Psoas muscle (tissue), 8 donors: ENCODE results near the gene RXFP1. TPM values are rescaled to one million over a fixed set of nuclear protein-coding genes. Genes with fewer than 3 reads are reported as not detected.

Source experiments
- ATAC-seq, 4 donors: fragments of 200-7000 bp; cut with Tn5 transposase; one replicate each; pipeline ENCODE4 v1.9.1; 2020; ENCODE audit warnings: moderate library complexity in 3 of 4, mild to moderate bottlenecking in 2 of 4
- DNase-seq, 2 donors: peaks; one replicate each; pipeline ENCODE4 v3.0.0-alpha.2; 2020
- H3K27ac ChIP-seq: fragments of 200-600 bp; one replicate; pipeline ENCODE4 v1.8.0; 2022
- H3K27me3 ChIP-seq, 3 donors: fragments of 200-600 bp in 1 of 3; one replicate each; pipeline versions ENCODE4 v1.6.1 to v1.8.0; 2013 to 2022; ENCODE audit warnings: low read length in 2 of 3, mild to moderate bottlenecking in 2 of 3, moderate library complexity in 1 of 3; ENCODE audit not compliant: insufficient read depth in 3 of 3
- H3K36me3 ChIP-seq, 2 donors: fragments of 200-600 bp in 1 of 2; one replicate each; pipeline versions ENCODE4 v1.6.1 to v1.8.0; 2013 to 2022; ENCODE audit warnings: low read depth in 1 of 2, mild to moderate bottlenecking in 1 of 2, moderate library complexity in 1 of 2; ENCODE audit not compliant: insufficient read depth in 1 of 2
- H3K4me1 ChIP-seq: fragments of 200-600 bp; one replicate; pipeline ENCODE4 v1.8.0; 2022
- H3K4me3 ChIP-seq: fragments of 200-600 bp; one replicate; pipeline ENCODE4 v1.8.0; 2022; ENCODE audit warnings: mild to moderate bottlenecking
- H3K9me3 ChIP-seq: fragments of 200-600 bp; one replicate; pipeline ENCODE4 v1.8.0; 2022
- WGBS, 3 donors: extraction: QIAGEN DNeasy Blood & Tissue Kit; methylation state at CpG; one replicate each; pipeline versions ENCODE4 v1.1.6 to v1.1.7; 2013; 5-methylcytosine and 5-hydroxymethylcytosine counted together
- intact Hi-C, 2 donors: fragments of 100-400 bp; cut with DNase I; formaldehyde crosslinking; loops; one replicate each; pipeline versions ENCODE4 v1.11.0 to v1.14.2; 2022
- polyA plus RNA-seq, 3 donors: library from polyadenylated mRNA; stranded (reverse); fragments of 200-250 nt; gene quantifications; one replicate each; pipeline ENCODE4 v1.2.3, GENCODE V29; 2013
- total RNA-seq, 4 donors: library from RNA; stranded (reverse); fragmentation: NEBNext Ultra II Directional in 2 of 4; extraction: Animal tissue kit (Norgen Biotek cat#: 25700) in 2 of 4; gene quantifications; one replicate each; pipeline versions ENCODE4 v1.2.1 to v1.2.4, GENCODE V29; 2021 to 2023
- TF ChIP-seq, protein P1 (sequence below): fragments of 200-600 bp; IDR thresholded peaks from one replicate; pipeline ENCODE4 v1.8.0; 2022; ENCODE audit warnings: antibody characterized with exemption
- donor health status: healthy with polysubstance abuse.
- donor health status: DM: no; HTN: no; CAD: no; lungs with moderate emphysema.
- donor health status: Bipolar disorder and iron deficiency.
- donor health status: healthy.
- donor health status: DM: yes; HTN: yes; CAD: no.
- donor health status: DM: no; HTN: no; CAD: no.
- donor health status: DM: no; HTN: no; CAD: no.
- donor health status: DM: yes; HTN: yes; CAD: no.

Gene RXFP1
- total and polyA plus RNA-seq, 7 donors = 0.01 TPM; not detected in 6

DNA sequence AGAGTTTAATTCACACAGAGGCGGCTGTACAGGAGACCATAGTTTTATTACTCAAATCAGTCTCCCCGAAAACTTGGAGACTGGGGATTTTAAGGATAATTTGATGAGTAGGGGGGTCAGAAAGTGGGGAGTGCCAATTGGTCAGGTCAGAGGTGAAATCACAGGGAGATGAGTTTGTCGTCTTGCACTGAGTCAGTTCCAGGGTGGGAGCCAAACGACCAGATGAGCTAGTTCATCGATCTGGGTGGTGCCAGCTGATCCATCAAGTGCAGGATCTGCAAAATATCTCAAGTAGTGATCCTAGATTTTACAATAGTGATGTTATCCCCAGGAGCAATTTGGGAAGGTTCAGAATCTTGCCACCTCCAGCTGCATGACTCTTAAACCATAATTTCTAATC lies 154.4 kb downstream of the RXFP1 start:
- peaks cover 0 to 17% of the 10 kb centered on the region in 2 donors for H3K36me3 ChIP-seq
- WGBS, 3 donors = 72 to 76% (median 74%) methylated on average over 5 of the region's 5 CpGs
- no peaks in the 10 kb centered on the region for H3K27me3 ChIP-seq
- H3K9me3 ChIP-seq = no peaks in the 10 kb centered on the region
- no peak overlapping the region for H3K4me3 ChIP-seq
- no peak for DNase-seq
- no peak overlapping the region for H3K27ac ChIP-seq
- H3K4me1 ChIP-seq = peaks cover 24% of the 10 kb centered on the region
- intact Hi-C loops = loop anchor here in 1 of 2 donors (5.0 kb wide), 1 partner anchor 46 kb away; the partner anchor contains the start of gene PPID
- TF ChIP-seq, protein P1, sequence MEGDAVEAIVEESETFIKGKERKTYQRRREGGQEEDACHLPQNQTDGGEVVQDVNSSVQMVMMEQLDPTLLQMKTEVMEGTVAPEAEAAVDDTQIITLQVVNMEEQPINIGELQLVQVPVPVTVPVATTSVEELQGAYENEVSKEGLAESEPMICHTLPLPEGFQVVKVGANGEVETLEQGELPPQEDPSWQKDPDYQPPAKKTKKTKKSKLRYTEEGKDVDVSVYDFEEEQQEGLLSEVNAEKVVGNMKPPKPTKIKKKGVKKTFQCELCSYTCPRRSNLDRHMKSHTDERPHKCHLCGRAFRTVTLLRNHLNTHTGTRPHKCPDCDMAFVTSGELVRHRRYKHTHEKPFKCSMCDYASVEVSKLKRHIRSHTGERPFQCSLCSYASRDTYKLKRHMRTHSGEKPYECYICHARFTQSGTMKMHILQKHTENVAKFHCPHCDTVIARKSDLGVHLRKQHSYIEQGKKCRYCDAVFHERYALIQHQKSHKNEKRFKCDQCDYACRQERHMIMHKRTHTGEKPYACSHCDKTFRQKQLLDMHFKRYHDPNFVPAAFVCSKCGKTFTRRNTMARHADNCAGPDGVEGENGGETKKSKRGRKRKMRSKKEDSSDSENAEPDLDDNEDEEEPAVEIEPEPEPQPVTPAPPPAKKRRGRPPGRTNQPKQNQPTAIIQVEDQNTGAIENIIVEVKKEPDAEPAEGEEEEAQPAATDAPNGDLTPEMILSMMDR = no peak
- no peak for ATAC-seq

DNA sequence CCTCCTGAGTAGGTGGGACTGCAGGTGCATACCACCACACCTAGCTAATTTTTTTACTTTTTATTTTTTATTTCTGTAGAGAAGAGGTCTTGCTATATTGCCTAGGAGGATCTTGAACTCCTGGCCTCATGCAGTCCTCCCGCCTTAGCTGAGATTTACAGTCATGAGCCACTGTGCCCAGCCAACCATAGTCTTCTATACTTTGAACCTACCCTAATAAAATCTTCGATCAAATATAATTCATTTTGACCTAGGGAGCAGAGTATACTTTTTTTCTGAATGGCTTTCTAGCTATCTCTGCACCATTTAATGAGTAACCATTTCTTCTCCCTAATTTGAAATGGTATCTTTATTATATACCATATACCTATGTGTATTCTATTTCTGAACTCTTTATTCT lies 157.1 kb downstream of the RXFP1 start:
- TF ChIP-seq, protein P1 = no peak
- WGBS, 3 donors = 94 to 96% (median 96%) methylated on average over 2 of the region's 2 CpGs
- H3K36me3 ChIP-seq = peaks cover 0 to 37% of the 10 kb centered on the region in 2 donors
- H3K9me3 ChIP-seq = no peaks in the 10 kb centered on the region
- peaks cover 14% of the 10 kb centered on the region for H3K4me1 ChIP-seq
- ATAC-seq (no peak), DNase-seq (no peak)
- H3K4me3 ChIP-seq = no peak overlapping the region
- no peaks in the 10 kb centered on the region for H3K27me3 ChIP-seq
- H3K27ac ChIP-seq = no peak overlapping the region
- intact Hi-C loops = loop anchor here in 1 of 2 donors (5.0 kb wide), 1 partner anchor 44 kb away; the partner anchor contains the start of gene PPID

DNA sequence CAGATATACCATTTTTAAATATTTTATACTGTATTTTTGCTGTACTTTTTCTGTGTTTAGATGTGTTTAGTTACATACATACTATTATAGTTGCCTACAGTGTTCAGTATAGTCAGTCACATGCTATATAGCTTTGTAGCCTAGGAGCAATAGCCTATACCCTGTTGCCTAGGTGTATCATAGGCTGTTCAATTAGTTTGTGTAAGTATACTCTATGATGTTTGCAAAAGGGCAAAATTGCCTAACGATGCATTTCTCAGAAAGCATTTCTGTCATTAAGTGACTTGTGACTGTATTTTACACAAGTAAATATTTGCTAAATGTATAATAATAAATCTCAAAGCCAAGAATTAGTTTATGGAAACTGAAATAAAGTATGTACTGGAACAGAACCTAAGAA lies 159.9 kb downstream of the RXFP1 start:
- H3K4me1 ChIP-seq = no peaks in the 10 kb centered on the region
- H3K9me3 ChIP-seq = no peaks in the 10 kb centered on the region
- 70 to 80% (median 79%) methylated on average over 1 of the region's 1 CpG for WGBS, 3 donors
- DNase-seq = no peak
- TF ChIP-seq, protein P1 = no peak
- H3K27ac ChIP-seq = no peak overlapping the region
- peak in 1 of 4 donors; percentile 35 for ATAC-seq
- intact Hi-C loops = no loop called here
- no peaks in the 10 kb centered on the region for H3K27me3 ChIP-seq
- peaks cover 0 to 56% of the 10 kb centered on the region in 2 donors for H3K36me3 ChIP-seq
- H3K4me3 ChIP-seq = no peak overlapping the region

DNA sequence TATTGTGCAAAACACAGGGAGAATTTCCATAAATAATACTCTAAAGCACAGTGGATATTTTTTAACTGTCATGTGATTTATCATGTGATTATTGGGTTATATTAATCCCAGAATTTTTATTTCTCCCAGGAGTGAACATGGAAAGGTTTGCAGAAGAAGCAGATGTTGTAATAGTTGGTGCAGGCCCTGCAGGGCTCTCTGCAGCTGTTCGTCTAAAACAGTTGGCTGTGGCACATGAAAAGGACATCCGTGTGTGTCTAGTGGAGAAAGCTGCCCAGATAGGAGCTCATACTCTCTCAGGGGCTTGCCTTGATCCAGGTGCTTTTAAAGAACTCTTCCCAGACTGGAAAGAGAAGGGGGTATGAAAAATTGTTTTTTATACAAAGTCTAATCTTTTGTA lies 160.4 kb downstream of the RXFP1 start:
- WGBS, 3 donors = 20 to 28% (median 21%) methylated on average over 2 of the region's 2 CpGs
- TF ChIP-seq, protein P1 = no peak
- Histone ChIP-seq H3K27ac (no peak overlapping the region), H3K27me3 (no peaks in the 10 kb centered on the region), H3K36me3 (peaks cover 0 to 61% of the 10 kb centered on the region in 2 donors), H3K4me3 (no peak overlapping the region), H3K9me3 (no peaks in the 10 kb centered on the region), H3K4me1 (no peaks in the 10 kb centered on the region)
- intact Hi-C loops = no loop called here
- ATAC-seq (peak; percentile 44 to 83 (median 82)), DNase-seq (no peak)

- Histone ChIP-seq H3K27me3 (no peaks in the 10 kb centered on the region), H3K4me1 (no peaks in the 10 kb centered on the region), H3K36me3 (peaks cover 3 to 97% of the 10 kb centered on the region in 2 donors), H3K9me3 (no peaks in the 10 kb centered on the region), H3K27ac (no peak overlapping the region), H3K4me3 (no peak overlapping the region)
- ATAC-seq (no peak), DNase-seq (no peak)
- WGBS, 3 donors = 76 to 90% (median 78%) methylated on average over 1 of the region's 1 CpG
- TF ChIP-seq, protein P1 = no peak
- intact Hi-C loops = no loop called here
These were observed 167.1 kb downstream of the RXFP1 start for GRCh38 chr4:158688813-158689212.
